ENCODE measurements around the gene PRKCH.

The PRKCH gene

GRCh38 chr14:61430066-61430757 lies 108.8 kb downstream of the PRKCH start:
- no peak for DNase-seq (ENCODE audit: extremely low read depth, low read depth)
- no peak overlapping the region for H3K4me3 ChIP-seq (replicated peaks; ENCODE audit: low read depth, low read length)

GRCh38 chr14:61433169-61433568 lies 111.8 kb downstream of the PRKCH start:
- no peak for TF ChIP-seq CTCF (IDR thresholded peaks at IDR 0.05; ENCODE audit: low read depth, low read length, missing control alignments)
- DNase-seq (ENCODE audit: extremely low read depth, low read depth): no peak
- no peak overlapping the region for H3K4me3 ChIP-seq (replicated peaks; ENCODE audit: low read depth, low read length)

More at GRCh38 chr14:61430066-61430757, 108.8 kb downstream of the PRKCH start:
- TF ChIP-seq CTCF (IDR thresholded peaks at IDR 0.05; ENCODE audit: low read depth, low read length, missing control alignments): no peak

- no peak for TF ChIP-seq CTCF (IDR thresholded peaks at IDR 0.05; ENCODE audit: low read depth, low read length, missing control alignments)
- H3K4me3 ChIP-seq (replicated peaks; ENCODE audit: low read depth, low read length): no peak overlapping the region
- DNase-seq (ENCODE audit: extremely low read depth, low read depth): no peak
Measured at GRCh38 chr14:61433828-61434227, 112.4 kb downstream of the PRKCH start.

GRCh38 chr14:61434311-61434710 lies 112.9 kb downstream of the PRKCH start:
- TF ChIP-seq CTCF (IDR thresholded peaks at IDR 0.05; ENCODE audit: low read depth, low read length, missing control alignments): no peak
- DNase-seq (ENCODE audit: extremely low read depth, low read depth): no peak
- no peak overlapping the region for H3K4me3 ChIP-seq (replicated peaks; ENCODE audit: low read depth, low read length)

- TF ChIP-seq CTCF (IDR thresholded peaks at IDR 0.05; ENCODE audit: low read depth, low read length, missing control alignments): no peak
- no peak for DNase-seq (ENCODE audit: extremely low read depth, low read depth)
- no peak overlapping the region for H3K4me3 ChIP-seq (replicated peaks; ENCODE audit: low read depth, low read length)
Measured at GRCh38 chr14:61435563-61436337, 114.4 kb downstream of the PRKCH start.

GRCh38 chr14:61437381-61437780 lies 116.0 kb downstream of the PRKCH start:
- H3K4me3 ChIP-seq (replicated peaks; ENCODE audit: low read depth, low read length): no peak overlapping the region
- DNase-seq (ENCODE audit: extremely low read depth, low read depth): no peak
- TF ChIP-seq CTCF (IDR thresholded peaks at IDR 0.05; ENCODE audit: low read depth, low read length, missing control alignments): no peak
